Dedifferentiated amniotic fluid mesenchymal stem cell (primary cell): Measurements from ENCODE around the gene MDM4.

Experiments
- DNase-seq: peaks from one replicate; pipeline ENCODE4 v3.0.0-alpha.2; 2016; ENCODE audit errors: extremely low spot score

MDM4 gene

DNA sequence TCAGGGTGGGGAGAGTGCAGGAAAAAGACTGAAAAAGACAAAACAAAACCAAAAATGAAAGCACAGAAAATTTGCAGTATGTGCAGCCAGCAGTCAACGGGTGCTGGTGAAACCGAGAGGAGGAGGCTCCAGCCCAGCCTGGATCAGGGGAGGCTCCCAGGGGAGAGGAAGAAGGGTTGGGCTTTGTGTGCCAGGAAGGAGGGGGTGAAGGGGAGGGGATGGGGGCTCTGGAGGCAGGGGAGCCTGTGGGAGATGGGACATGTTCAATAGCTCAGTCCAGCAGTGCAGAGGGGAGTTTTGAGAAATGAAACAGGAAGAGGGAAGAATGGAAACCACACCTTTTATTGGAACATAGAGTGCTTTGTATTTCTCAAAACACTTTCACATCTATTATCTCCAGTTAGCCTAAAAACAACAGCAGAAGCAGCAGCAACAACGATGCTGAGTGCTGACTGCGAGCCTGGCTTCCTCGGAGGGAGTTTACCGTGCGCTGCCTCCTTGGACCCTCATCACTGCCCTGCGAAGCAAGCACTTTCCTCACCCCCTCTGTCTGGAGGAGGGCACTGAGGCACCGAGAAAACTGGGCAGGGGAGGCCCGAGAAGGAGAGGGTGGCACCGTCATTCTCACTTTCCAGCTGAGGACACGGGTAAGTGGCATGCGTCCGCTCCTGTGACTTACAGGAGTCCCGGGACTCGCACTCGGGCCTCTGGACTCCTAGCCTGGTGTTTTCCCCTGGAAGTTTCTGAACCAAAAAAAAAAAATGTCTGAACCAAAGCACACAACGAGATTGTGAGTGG is 62.9 kb downstream of the MDM4 start:
- DNase-seq: no peak

DNA sequence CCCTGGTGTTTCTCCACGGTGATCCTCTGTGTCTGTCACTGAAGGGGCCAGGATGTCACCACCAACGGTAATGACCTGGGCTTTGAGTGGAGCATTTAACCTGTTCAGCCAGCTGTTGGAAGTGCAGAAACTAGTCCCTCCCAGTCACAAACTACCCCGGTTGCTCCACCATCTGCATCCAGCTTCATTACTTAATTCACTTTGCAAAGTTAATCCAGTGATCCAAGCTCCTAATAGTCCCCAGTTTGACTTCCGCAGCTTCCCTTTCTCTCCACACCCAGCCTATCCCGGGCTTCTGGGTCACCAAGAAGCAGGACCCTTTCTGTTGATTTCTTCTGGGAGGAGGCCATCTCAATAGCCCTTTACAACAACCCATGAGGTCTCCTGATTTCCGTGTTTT is 63.5 kb downstream of the MDM4 start:
- DNase-seq: no peak

DNA sequence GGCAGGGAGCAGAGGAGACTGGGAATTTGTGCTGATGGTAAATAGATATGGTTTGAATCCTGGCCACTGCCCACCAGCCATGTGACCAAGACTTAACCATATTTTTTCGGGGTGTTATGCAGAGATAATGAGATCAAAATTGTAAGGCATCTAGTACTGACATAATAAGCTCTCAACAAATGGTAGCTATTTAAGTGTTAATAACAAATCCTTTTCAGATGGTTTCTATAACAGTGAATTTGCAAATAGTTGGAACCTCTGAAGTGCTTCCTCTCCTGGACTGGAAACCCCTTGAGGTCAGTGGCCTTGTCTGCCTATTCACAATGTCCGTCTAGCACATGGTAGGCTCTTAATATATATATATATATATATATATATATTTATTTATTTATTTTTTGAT is 64.7 kb downstream of the MDM4 start:
- no peak for DNase-seq

DNA sequence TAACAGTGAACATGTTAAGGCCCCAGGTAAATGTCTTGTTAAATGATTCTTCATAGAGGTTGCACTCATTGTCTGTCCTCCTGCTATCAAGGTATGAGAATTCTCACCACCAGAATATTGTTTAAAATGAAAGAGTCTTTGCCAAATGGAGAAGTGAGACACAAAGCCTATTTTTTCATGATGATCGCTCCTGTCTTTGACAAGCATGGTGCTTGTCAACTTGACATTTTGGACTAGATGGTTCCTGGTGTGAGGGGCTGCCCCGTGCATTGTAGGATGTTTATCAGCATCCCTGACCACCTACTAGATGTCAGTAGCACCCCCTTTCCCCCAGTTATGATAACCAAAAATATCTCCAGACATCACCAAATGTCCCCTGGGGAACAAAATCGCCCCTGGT is 65.6 kb downstream of the MDM4 start:
- no peak for DNase-seq

DNA sequence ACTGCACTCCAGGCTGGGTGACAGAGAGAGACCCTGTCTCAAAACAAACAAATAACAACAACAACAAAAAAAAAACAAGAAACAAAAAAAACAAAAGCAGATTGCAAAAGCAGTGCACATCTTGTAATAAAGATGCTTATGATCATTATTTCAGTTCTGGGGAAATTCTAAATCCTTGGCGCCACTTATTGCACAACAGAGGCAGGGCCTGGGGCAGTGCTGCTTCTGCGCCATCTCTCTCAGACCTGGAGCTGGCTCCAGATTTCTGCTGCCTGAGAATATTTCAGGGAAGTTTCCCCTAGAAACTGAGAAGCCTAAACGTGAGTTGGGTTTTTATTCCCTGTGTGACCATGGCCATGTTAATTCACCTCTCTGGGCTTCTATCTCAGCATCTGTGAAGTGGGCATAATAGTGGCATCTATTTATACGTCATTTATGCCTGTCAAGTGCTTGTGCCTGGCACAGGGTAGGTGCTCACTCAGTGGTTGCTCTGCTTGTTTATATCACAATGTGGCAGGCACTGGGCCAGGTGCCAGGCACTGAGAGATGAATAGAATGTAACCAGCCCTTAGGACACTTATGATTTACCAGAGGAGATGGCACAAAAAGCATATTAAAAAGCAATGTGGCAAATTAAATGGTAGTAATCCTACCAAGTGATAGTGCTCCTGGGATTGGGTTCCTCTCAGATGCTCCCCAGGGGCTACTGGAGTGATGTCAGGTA is 67.9 kb downstream of the MDM4 start:
- no peak for DNase-seq

DNA sequence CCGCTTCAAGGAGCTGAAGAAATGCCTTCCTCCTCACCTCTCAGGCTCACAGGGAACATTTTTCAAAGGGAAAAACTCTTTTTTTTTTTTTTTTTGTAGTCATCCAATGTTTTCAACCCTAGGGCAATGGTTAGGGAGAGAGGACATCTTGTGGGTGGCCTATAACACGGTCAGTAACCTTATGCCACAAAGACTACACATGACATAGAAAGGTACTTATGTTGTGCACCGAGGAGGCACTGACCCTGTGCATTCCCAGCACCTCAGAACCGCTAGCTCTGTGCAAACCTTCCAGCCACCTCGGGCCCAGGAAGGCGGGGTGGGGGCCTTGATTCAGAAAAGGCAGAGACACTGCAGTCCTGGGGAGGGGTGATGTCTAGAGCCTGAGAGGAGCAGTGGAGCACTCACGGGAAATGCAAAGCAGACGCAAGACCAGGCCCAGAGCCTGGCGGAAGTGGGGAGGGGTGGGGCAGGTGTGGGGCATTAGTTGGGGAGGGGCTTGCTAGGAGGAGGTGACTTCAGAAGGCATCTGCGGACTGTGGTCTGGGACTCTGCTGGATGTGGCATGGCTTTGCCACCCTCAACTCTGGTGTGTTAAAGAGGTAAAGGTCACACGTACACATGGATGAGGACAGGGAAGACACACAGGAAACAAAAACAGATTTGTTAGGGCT is 68.6 kb downstream of the MDM4 start:
- DNase-seq: no peak

DNA sequence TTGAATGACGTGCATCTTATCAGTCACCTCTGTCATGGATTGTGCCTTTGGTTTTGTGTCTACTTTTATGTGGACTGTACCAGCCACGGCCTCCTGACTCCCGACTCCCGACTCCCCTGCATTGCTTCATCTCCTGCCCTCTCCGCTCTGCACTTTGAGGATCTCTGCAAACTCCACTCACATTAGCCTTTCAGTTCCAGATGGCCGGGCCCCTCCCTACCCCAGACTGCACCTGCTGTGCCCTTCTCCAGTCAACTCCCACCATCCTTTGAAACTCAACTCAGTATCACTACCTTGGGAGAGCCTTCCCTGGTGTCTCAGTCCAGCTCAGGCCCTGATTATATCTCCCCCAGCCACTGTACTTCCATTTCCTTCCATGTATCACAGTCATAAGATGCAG is 71.4 kb downstream of the MDM4 start:
- DNase-seq: no peak

DNA sequence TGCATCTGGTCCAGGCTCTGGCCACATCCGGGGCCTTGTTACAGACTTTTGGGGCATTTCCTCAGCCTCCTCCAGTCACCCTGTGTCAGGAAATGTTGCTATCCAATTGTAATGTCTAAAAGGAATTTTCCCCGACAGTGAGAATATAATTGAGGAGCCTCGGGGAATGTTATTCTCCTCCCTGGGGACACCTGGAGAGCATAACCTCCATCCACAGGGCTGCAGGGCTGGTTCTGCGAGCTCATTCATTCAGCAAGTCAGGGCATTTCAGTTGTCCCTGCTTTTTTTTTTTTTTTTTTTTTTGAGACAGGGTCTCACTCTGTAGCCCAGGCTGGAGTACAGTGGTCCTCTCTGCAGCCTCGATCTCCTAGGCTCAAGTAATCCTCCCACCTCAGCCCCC is 72.6 kb downstream of the MDM4 start:
- no peak for DNase-seq

DNA sequence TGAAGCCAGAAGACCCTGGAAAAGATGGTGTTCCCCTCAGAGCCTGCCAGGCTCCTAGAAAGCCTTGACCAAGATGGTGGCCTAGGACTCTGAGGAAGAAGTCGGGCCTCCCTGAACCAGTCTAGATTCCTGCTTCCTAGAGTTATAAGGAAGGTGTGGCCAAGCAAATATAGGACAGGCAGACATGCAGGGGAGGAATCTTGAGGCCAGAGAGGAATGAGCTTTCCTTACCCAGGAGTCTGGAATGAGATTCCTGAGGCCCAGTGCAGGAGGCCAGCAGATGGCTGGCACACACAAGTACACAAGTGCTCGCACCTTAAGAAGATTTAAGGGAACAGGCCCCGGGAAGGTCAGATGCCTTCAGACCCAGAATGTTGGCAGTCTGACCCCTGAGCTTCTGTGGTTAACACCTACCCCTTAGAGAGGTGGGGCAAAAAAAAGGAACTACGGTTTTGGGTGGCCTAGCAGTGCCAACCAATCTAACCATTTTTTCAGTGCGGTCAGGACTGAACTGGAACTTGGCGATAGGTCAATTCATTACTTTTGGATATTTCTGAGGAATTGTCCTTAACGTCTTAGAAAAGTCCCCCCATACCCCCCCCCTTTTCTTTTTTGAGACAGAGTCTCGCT is 73.3 kb downstream of the MDM4 start:
- no peak for DNase-seq

DNA sequence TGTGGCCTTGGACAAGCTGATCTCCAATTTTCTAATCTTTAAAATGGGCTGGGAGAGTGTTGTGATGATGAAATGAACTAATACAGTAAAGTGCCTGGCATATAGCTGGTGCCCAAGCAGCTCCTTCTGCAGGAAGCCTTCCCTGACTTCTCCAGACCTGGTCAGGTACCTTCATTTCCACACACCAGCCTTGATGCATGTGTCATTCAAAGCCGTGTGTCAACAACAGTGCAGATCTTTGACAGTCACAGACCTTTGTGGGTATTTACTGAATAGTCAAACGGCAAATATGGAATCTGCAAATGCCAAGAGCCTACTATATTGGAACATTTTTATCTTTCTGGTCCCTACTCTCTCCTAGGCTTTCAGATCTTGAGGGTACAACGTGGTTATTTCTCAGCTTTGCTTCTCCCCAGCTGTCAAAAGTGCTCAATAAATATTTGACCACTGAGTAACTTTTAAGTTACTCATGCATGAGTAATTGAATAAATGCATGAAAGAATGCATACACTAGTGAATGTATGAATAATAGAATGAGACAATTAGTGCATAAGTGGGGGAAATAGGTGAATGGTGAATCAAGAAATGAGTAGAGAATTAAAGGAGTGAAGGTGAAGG is 75.4 kb downstream of the MDM4 start:
- no peak for DNase-seq

DNA sequence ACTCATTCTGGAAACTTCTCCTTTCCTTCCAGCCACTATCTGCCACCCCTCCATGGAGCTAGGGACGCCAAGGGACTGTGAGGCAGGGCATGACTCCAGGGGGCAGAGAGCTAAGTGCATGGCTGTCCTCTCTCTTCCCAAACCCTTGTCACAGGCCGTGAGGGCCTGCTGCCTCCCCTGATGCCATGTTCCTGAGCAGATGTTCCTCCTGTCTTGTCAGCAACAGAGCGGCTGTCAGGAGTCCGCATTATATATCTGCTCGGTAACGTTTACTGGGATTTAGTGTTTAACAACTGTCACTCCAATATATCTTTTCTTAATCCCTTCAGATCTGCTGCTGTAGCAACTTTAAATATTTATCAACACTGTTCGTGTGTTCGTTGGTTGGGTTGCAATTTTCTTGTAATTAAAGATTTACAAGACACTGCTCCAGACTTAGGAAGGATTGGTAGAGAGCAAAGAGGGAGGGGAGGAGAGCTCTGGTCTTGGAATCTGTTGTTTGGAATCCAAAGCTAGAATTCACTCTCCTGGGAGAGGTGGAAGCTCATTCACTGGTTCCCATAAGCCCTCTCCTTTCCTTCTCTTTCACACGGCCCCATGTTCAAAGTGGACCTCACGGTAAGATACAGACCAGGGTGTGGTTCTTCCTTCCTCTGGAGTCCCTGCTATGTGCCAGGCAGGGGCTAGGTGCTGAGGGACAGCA is 76.2 kb downstream of the MDM4 start:
- no peak for DNase-seq

DNA sequence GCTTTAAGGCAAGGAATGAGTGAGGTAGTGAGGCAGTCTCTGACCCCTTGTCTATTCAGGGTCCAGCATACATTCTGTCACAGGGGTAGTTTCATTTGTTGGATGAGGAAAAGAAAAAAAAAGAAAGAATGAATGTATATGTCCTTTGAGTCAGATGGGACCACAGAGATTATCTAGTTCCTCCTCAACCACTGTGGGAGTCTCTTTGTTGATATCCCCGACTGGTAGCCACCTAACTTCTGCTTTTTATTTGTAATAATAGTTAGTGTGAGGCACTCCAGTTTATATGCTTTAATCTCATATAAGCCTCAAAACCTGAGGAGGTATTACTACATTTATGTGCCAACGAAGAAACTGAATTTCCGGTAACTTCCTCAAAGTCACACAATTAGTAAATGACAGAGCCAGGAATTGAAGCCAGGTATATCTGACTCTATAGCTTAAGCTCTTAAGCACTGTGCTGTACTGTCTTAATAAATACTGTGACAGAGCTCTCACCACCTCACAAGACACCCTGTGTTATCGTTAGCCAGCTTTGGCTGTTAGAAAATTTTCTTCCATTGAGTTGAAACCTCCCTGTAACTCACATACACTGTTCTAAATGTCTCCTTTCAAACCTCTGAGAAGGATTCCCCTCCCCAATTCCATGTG is 82.2 kb downstream of the MDM4 start:
- no peak for DNase-seq

DNA sequence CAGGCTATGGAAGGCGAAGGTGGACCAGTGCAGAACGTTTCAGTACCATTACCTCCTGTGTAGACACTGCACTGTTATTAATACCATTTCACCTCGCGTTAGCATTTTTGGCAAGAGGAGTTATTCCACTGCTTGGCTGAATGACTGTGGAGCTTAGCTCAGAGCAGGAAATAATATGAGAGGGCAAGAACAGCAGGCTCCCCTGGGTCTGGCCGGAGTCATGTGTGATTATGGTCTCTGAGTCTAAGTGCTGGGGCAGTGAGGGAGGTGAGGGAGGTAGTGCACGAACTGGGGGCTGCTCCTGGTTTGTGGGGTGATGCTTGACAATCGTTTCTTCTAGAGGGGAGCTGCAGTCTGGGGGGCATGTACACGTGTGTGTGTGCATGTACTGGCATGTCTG is 82.9 kb downstream of the MDM4 start:
- no peak for DNase-seq

DNA sequence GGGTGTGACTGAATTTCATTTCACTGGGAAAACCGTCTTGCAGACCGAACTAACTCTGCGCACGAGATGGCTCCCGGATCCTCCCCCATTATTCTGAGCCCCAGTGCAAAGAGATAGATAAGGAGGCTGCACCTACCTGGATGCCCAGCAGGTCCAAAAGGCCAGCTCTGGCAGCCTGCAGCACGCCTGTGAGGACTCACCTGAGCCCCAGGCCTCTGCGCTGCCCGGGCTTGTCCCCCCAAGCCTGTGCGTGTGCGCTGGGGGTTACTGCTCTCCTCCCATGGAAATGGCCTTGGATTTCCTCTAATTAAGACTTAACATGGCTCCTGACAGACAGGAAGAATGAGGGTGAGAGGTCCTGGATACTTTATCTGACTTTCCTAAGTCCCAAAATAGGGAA is 83.4 kb downstream of the MDM4 start:
- DNase-seq: no peak

DNA sequence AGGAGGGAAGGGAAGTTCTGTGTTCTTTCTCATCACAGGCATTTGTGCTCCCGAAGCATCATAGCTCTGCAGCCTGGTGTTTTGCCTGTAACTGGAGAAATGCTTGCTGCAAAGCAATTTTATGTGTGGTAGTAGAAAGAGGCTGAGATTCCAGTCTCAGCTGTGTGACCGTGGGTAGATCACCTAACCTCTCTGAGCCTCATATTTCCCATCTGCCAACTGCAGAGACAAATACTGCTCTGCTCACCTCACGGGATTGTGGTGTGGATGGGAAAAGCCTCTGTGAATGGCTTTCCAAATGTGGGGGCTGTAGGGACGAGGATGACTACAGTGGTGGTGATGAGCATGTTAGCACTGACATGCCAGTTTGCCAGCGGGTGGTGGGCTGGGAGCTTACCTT is 84.0 kb downstream of the MDM4 start:
- no peak for DNase-seq

DNA sequence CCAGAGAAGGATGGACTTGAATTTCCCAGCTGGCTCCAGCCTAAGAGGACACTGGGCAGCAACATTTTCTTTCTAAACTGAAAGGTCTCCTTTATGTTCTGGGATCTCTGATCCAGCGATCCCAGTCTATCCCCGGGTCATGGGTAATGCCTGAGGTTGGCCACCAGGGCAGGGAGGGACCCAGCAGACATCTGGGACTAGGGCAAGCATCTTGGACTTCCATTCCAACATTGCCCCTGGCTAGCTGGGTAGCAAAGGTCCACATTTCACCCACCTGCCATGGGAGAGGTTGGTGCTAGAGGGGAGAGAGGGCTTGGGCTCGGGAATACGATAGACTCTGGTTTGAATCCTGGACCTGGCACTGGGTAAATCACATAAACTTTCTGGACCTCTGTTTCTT is 84.8 kb downstream of the MDM4 start:
- DNase-seq: no peak

DNA sequence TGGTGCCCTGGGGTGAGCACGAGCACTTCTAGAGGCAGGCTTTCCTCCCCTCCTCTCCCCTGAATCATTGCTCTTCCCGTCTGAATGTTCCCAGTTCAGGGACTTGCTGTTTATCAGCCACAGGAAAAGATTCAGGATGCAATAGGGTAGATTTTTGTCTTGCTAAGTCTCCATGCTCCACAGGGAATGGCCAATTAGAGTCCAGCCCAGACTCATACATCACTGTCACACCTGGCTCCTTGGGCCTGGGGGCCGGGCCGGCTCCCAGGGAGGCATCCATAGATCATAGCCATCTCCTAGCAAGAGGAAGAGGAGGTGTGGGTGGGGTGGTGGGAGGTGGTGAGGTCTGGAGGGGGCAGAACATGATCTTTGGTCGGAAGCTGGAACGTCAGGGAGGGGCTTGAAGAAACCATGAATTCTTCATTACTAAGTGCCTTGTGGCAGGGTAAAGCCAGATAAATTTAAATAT is 85.9 kb downstream of the MDM4 start:
- DNase-seq: no peak

DNA sequence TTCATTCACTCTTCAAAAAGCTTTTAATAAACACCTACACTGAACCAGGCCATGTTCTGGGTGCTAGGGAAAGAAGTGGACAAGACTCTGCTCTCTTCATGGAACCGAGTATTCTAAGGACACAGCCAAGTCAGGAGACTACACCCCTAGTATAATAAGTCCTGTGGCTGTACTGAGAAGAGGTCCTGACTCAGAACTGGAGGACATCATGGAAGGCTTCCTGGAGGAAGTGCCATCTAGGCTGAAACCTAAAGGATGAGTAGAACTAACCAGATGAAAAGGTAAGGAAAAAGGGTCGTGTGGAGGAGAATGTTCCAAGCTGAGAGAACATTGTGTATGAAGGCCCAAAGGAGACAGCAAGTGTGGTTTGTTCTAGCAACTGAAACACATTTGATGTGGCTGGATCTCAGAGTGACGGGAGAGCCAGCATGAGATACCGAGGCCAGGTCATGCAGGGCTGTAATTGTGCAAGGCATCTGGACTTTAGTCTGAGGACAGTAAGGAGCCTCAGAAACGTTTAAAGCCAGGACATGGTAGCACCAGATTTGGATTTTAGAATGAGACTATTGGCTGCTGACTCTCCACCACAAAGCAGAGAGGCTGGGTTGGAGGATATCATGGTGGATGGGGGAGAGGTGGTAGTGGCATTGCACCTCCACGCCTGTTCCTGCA is 86.8 kb downstream of the MDM4 start:
- no peak for DNase-seq

DNA sequence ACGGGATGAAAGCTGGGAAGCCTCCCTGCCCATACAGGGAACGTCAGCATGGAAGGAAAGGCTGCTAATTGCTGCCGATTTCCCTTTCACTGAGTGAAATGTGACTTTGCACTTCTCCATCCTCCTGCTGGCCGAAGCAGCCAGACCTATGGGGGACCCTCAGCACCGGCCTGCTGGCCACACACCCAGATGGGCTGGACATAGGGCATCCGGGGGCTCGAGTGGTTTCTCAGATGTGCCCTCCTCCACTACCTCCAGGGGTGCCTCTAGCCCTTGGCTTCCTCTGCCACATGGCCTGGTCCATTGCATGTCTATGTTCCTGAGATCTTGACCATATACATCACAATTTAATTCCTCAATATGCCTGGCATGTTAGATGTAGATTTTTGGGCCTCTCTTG is 89.6 kb downstream of the MDM4 start:
- DNase-seq: no peak
